CD4-positive, alpha-beta T cell treated with Interleukin-17A for 1 hour (primary cell): ENCODE data around the gene BRD9.
"Not testable (repeated sequence)": the region's sequence is repeated elsewhere in the genome, so short reads cannot be mapped to it uniquely, and the experiment has no call there.

Source experiments
- DNase-seq: peaks from one replicate; pipeline ENCODE4 v3.0.0-alpha.2; 2020

BRD9 gene

GRCh38 chr5:892394-893136 lies at the start of gene BRD9, which contains the start of gene TRIP13:
Gene BRD9, minus strand, starts transcription at chr5:892801. Its CDS starts 144 bp downstream, at chr5:892657.
Gene TRIP13, plus strand, starts transcription at chr5:892884. Its CDS starts 115 bp downstream, at chr5:892999.
- DNase-seq: peak; percentile 80

DNA sequence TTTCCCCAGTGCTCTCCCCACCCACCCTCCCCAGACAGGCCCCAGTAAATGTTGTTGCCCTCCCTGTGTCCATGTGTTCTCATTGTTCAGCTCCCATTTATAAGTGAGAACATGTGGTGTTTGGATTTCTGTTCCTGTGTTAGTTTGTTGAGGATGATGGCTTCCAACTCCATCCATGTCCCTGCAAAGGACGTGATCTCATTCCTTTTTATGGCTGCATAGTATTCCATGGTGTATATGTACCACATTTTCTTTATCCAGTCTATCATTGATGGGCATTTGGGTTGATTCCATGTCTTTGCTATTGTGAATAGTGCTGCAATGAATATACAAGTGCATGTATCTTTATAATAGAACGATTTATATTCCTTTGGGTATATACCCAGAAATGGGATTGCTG lies 48.1 kb upstream of the BRD9 start:
- not testable (repeated sequence) for DNase-seq

- no peak for DNase-seq
These were observed 46.8 kb upstream of the BRD9 start for GRCh38 chr5:939368-939767.

- no peak for DNase-seq
These were observed 44.7 kb upstream of the BRD9 start for GRCh38 chr5:937151-937924.

DNA sequence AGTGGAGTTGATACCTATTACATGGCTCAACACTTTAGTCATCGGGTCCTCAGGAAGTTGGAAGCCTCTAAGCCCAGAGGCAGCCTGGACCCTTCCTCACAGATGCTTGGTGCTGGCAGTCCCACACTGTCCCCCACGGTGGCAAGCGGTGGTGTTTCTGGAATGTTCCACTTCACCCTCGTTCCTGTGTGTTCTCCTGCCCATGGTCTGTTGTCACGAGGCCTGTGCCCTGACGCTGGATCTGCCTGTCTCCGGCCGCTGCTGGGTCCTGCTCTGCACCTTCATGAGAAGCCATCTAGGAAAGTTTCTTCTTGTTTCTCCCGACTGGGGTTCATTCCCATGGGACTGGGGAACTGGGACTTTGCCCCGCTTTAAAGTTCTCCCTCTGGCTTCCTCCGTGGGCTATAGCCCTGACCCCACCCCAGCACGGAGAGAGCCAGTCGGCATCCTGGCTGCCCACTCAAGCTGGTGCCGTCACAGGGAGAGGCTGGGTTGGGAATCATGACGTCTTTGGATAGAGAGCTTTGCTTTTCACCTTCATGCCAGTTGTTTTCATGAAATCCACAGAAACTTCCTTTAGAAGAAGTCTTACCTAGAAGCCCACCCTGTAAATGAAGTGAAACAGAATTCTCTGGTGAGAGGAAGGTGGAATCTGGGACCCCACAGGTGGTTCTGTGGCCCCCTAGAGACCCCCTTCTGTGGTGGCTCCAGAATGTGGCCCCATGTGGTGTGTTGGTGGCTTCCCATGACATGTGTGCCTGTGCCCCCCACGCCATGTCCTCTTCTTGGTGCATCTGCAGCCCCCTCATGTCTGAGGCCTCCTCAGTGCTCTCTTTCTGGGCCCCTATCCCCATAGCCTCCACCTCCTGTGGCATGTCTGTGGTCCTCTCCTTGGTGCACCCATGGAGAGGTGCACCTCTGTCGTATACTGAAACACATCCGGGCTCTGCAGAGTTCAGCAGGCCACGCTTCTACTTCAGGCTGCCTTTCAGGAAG lies 43.8 kb upstream of the BRD9 start:
- no peak for DNase-seq

DNA sequence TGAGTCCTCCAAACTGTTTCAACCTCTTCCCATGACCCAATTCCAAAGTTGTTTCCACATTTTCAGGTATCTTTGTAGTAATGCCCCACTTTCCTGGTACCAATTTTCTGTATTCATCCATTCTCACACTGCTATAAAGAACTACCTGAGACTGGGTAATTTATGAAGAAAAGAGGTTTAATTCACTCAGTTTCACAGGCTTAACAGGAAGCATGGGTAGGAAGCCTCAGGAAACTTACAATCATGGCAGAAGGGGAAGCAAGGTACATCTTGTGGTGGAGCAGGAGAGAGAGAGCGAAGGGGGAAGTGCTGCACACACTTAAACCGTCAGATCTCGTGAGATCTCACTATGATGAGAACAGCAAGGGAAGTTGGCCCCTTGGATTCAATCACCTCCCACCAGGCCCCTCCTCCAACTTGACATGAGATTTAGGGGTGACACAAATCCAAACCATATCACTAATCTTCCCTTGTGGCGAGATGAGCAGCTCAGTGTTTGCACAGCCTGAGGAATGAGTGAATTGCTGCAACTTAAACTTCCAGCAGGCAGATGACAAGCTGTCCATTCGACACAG lies 43.0 kb upstream of the BRD9 start:
- no peak for DNase-seq

GRCh38 chr5:934381-934967 lies 41.9 kb upstream of the BRD9 start:
- DNase-seq: not testable (repeated sequence)

DNA sequence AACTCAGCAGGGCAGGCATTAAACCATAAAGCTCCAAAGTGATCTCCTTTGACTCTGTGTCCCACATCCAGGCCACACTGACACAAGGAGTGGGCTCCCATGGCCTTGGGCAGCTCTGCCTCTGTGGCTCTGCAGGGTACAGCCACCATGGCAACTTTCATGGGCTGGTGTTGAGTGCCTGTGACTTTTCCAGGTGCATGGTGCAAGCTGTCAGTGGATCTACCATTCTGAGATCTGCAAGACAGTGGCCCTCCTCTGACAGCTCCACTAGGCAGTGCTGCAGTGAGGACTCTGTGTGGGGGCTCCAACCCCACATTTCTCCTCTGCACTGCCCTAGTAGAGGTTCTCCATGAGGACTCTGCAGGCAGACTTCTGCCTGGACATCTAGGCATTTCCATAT lies 41.4 kb upstream of the BRD9 start:
- not testable (repeated sequence) for DNase-seq

- DNase-seq: no peak
These were observed 40.8 kb upstream of the BRD9 start for GRCh38 chr5:933251-933861.

GRCh38 chr5:932628-933250 lies 40.1 kb upstream of the BRD9 start:
- DNase-seq: no peak

DNA sequence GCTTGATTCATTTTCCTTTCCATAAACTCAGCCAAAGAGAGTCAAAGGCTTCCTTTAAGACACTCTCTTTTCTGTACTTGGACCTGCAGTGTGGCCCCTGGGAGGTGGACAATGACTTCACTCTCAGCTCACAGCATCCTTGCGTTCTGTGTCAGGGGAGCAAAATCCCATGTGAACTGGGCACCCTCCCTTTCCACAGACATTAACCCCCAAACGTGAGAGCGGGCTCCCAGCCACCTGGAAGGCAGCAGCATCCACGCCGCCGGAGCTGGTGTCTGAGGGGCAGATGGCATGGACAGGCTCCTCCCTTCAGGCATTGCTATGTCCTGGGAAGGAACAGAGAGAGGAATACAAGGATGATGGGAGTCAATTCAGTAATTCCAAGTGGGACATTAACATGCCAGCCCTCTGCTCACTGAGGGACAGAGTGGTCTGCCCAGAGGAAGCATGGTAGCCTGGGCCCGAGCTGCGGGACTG lies 39.6 kb upstream of the BRD9 start:
- no peak for DNase-seq

DNA sequence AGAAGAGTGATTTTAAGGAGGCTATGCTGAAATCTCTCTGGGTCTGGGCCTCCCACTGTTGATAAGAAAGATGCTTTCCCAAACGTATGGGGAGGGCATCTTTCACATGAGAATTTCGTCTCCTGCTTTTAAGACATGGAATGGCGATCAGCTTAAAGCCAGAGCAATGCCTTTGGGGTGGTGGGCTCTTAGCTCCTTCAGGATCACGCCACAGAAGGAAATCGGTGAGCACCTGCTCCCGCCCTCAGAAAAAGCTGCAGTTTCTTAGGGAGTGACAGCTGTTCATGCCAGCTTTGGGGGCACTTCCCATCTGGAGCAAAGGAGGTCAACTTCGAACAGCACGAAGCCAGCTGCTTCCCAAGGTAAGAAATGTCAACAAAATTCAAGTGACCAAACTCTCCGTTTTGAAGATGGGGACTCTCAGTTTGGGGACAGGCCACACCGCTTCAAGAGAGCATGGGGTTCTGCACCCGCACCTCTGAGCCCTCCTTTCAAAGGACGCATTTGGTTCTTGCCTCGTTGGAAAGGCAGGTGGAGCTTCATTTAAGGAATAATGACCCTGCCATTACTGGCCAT lies 39.1 kb upstream of the BRD9 start:
- no peak for DNase-seq

DNA sequence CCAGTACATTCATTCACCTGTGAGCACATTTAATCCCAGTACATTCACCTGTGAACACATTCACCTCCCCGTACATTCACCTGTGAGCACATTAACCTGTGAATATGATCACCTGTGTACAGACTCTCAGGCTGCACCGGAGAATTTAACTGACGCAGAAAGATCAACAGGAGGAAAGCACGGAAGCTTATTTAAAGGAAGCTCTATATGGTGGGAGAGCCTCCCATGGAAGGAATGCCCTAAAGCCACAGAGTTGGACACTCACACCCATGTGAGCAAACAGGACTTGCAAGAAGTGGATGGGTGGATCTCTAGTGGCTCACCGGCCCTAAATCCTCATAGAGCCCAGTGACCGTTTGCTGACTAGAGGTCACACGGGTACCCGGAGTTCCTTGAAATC lies 38.3 kb upstream of the BRD9 start:
- DNase-seq: no peak

DNA sequence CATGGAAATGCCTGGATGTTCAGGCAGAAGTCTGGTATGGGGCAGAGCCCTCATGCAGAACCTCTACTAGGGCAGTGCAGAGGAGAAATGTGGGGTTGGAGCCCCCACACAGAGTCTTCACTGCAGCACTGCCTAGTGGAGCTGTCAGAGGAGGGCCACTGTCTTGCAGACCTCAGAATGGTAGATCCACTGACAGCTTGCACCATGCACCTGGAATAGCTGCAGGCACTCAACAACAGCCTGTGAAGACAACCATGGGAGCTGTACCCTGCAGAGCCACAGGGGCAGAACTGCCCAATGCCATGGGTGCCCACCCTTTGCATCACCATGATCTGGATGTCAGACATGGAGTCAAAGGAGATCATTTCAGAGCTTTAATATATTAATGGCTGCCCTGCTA lies 37.0 kb upstream of the BRD9 start:
- no peak for DNase-seq

- DNase-seq: not testable (repeated sequence)
These were observed 36.6 kb upstream of the BRD9 start for GRCh38 chr5:929182-929581.

GRCh38 chr5:927172-928015 lies 34.8 kb upstream of the BRD9 start:
- DNase-seq: no peak

DNA sequence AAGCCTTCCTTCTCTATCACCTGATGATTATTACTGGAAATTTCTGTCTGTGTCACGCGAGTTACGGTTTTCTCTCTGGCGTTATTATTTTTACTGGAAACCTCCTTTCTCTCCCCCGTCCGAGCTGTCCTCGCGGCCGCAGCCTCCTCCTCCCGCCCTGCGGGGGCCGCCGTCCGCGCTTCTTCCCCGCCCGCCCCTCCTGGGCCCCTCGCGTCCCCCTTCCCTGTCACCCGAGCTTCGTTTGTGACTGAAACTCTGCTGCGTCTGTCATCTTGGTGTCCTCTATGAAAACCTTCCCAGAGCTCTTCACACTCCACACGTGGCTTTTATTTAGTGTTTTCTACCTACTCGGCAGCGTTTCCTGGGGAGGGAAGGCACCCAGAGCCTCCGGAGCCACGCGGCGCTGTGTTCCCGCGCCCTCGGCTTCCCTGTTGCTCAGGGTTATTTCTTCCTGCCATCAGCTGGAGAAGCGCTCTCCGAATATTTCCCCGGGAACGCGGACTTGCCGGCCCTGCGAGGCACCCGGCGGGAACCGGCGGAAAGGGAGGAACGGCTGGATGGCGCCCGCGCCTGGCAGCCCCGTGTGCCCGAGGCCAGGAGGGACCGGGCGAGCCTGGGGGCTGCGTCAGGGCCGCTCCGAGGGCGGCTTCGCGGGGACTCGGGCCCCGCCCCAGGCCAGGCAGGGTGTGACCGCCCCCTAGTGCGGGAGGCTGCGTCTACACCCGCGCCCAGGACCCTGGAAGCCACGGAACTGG lies 34.0 kb upstream of the BRD9 start:
- no peak for DNase-seq

GRCh38 chr5:923281-923873 lies 30.8 kb upstream of the BRD9 start:
- DNase-seq: peak; percentile 61
